DOHH2 (cell line): ENCODE measurements around the gene KCNMA1.

ENCODE experiments used
- CTCF ChIP-seq: fragments of 200-600 bp; sonication (generic); IDR thresholded peaks from one replicate; pipeline ENCODE4 v1.5.1; 2014; ENCODE audit warnings: antibody characterized with exemption, mild to moderate bottlenecking, low read depth, low read length; ENCODE audit not compliant: poor library complexity, severe bottlenecking
- EZH2phosphoT487 ChIP-seq: fragments of 200-600 bp; sonication (generic); IDR thresholded peaks from 2 replicates; pipeline ENCODE4 v1.6.1; 2017; ENCODE audit warnings: borderline replicate concordance, mild to moderate bottlenecking, antibody characterized with exemption, low read length, moderate library complexity, mixed read lengths

- no peak for TF ChIP-seq CTCF
- TF ChIP-seq EZH2phosphoT487, result no peak
Measured at GRCh38 chr10:77592946-77593636, 44.5 kb downstream of the KCNMA1 start.
